GF-D8 (cell line): Measurements from ENCODE around the gene SIPA1L3.

ENCODE experiments used
- DNase-seq: peaks from one replicate; lab custom pipeline; 2025; lab: John Stamatoyannopoulos, UW

SIPA1L3 gene

DNA sequence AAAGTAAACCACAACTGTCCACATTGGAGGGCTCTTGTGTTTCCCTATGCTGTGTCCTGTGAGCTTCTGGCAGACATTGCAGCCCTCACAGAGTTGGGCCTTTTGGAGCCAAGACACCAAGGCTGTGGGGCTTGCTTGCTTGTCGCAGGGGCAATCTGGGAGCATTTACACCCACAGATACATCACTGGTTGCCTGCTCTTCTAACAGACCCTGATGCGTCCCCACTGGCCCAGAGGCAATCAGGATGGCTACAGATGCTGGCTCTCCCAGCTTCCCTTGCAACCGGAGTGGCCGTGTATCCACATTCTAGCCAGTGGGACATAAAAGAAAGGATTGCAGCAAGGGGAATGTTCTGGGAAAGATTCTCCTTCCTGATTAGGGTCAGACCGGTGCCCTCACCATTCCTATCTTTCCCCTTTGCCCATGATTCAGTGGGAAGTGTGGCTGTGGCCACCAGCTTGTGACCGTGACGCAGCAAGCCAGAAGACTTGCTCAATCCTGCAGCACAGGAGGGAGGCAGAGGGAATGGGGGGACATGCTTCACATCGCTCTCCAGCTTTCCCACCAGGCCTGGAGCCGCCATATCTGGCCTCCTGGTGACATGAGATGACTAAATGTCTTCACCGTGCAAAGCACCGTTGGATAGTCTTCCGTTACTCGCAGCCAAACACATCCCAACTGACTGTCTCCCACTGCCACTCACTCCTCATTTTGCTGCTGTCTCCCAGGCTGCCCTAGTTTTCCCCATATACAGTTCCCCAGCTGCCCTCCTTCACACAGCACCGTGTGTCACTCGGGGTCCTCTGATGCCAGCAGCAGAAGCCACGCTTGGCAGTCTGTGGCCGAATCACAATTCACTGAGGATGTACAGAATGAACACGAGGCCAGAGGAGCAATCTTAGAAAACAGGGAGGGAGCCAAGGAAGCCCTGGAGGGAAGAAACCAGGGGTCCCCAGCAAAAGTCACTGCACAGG is 166.1 kb downstream of the SIPA1L3 start:
- no peak for DNase-seq

GRCh38 chr19:38073841-38074685 is 167.1 kb downstream of the SIPA1L3 start:
- no peak for DNase-seq

GRCh38 chr19:38076337-38076736 is 169.3 kb downstream of the SIPA1L3 start:
- DNase-seq, result no peak

- no peak for DNase-seq
Measured at GRCh38 chr19:38078302-38078930, 171.4 kb downstream of the SIPA1L3 start.

- no peak for DNase-seq
Measured at GRCh38 chr19:38079926-38080380, 172.9 kb downstream of the SIPA1L3 start.

DNA sequence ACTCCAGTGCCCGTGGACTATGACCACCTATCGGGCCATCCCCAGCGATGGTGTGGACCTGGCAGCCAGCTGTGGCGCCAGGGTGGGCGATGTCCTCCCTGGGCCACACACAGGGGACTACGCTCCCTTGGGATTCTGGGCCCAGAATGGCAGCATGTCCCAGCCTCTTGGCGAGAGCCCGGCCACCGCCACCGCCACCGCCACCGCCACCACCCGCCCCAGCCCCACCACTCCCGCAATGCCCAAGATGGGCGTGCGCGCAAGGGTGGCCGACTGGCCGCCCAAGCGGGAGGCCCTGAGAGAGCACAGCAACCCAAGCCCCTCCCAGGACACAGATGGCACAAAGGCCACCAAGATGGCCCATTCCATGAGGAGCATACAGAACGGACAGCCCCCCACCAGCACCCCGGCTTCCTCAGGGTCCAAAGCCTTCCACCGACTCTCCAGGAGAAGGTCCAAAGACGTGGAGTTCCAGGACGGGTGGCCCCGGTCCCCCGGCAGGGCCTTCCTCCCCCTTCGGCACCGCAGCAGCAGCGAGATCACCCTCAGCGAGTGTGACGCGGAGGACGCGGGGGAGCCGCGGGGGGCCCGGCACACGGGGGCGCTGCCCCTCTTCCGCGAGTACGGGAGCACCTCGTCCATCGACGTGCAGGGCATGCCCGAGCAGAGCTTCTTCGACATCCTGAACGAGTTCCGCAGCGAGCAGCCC is 174.7 kb downstream of the SIPA1L3 start:
- no peak for DNase-seq

DNA sequence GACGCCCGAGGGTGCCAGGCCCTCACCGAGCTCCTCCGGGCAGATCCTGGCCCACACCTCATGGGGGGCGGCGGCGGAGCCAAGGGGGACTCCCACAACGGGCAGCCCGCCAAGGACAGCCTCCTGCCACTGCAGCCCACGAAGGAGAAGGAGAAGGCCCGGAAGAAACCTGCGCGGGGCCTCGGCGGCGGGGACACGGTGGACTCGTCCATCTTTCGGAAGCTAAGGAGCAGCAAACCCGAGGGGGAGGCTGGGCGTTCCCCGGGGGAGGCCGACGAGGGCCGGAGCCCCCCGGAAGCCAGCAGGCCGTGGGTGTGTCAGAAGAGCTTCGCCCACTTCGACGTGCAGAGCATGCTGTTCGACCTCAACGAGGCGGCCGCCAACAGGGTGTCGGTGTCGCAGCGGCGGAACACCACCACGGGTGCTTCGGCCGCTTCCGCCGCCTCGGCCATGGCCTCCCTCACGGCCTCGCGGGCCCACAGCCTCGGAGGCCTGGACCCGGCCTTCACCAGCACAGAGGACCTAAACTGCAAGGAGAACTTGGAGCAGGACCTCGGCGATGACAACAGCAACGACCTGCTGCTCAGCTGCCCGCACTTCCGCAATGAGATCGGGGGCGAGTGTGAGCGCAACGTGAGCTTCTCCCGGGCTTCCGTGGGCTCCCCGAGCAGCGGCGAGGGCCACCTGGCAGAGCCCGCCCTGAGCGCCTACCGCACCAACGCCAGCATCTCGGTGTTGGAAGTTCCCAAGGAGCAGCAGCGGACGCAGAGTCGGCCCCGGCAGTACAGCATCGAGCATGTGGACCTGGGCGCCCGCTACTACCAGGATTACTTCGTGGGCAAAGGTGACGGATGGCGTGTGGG is 175.5 kb downstream of the SIPA1L3 start:
- no peak for DNase-seq

DNA sequence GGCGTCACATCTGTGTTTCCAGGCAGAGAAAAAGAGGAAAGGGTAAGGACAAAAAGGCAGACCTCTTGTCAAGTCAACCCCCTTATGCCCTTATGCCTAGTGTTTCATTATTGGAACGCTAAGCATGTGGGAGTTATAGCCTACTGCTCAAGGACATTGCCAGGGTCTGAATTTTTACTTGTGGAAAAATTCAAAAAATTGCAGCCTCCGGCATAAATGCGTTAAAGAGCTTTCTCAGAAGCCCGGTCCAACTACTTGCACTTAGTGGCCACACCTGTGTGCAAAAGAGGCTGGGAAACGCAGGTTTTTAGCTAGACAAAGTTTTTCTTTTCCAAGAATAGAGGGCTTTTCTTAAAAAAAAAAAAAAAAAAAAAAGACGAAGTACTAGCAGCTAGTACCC is 177.2 kb downstream of the SIPA1L3 start:
- DNase-seq, result no peak

DNA sequence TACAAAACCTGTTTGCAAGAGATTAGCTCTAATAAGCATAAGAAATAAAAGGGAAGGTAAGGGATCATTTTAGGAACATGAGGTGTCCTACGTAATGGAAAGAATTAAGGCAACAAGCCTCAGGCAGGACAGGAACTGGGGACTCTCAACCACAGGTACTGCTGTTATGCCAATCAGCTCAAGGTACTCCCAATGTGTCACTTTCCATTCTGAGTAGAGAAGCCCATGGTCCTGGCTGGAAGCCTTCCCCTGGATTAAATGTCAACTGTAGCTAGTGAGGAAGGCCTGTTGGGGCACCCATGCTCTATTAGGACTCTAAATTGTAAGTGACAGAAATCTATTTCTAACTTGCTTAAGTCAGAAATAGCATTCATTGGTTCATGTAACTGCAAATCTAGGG is 182.4 kb downstream of the SIPA1L3 start:
- DNase-seq, result no peak

DNA sequence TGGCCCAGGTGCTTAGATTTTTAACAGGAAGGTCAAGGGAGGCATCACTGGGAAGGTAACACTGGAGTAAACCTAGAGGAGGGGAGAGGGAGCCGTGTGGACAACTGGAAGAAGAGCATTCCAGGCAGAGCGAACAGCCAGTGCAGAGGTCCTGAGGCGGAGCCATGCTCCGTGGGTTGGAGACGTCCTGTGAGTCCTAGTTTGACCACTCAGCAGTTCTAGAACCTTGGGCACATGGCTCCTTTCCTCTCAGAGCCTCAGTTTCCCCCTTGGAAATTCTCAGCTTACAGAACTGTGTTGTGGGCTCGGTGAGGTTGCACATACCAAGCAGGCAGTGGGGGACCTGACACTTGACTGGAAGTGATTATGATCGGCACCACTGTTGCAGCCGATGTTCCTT is 186.1 kb downstream of the SIPA1L3 start:
- DNase-seq, result no peak

DNA sequence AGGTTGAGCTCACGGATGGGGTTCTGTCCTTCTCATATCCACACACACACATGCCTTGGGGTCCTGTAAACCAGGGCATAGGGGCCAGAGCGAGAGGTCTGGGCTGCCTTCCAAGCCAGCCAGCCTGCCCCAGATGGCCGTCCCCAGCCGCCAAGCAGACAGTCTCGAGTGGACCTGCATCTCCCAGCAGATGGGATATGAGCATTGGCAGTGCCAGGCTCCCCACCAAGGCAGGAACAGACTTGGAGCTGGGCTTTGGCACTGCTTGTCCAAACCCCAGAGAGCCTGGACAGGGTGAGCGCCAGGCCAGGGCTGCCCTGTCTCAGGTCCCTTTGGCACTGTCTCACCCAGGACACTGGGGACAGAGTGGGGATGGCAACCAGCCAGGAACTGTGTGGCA is 186.6 kb downstream of the SIPA1L3 start:
- no peak for DNase-seq

GRCh38 chr19:38095411-38096308 is 188.7 kb downstream of the SIPA1L3 start:
- peak; percentile 8 for DNase-seq

DNA sequence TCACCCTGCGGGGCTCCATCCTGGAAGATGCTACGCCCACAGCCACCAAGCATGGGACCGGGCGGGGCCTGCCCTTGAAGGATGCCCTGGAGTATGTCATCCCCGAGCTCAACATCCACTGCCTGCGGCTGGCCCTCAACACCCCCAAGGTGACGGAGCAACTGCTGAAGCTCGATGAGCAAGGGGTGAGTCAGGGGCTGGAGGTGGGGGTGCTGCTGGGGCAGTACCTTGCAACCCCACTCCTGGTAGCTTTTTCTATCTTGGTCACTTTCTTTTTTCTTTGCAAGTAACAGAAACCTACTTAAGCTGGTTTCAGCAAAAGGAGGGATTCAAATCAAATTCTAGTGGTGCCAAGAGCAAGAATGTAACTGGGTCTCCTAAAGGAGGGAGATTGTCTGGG is 193.0 kb downstream of the SIPA1L3 start:
- no peak for DNase-seq

DNA sequence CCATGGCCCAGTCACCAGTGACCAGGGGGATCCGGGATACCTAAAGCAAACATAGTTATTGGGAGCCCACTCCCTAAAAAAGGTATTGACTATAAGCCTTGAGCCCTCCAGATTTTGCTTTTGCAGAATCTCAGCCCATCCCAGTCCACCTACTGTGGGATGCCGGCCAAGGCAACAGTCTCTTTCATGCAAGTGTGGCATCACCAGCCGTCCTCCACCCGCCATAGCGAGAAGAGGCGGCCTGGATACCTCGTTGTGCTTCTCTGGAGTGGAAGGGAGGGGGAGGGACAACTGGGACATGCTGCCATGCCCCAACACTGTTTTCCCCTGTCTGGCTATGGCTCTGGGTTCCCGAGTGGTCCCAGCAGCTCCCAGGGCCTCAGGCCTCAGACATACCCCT is 193.6 kb downstream of the SIPA1L3 start:
- DNase-seq, result no peak

DNA sequence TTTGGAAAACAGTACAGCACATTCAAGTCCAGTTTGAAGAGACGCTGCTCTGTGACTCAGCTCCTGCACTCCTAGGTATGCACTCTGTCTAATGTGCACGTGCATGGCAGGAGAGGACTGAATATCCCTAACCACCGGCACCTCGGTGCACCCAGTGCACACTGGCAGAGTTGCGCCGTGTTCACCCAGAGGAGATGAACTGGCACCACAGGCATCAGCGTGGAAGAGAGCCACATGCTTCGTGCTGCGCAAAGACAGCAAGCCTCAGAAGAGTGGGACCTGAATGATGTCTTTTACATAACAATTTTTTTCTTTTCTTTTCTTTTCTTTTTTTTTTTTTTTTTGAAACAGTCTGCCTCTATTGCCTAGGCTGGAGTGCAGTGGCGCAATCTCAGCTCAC is 194.7 kb downstream of the SIPA1L3 start:
- no peak for DNase-seq

DNA sequence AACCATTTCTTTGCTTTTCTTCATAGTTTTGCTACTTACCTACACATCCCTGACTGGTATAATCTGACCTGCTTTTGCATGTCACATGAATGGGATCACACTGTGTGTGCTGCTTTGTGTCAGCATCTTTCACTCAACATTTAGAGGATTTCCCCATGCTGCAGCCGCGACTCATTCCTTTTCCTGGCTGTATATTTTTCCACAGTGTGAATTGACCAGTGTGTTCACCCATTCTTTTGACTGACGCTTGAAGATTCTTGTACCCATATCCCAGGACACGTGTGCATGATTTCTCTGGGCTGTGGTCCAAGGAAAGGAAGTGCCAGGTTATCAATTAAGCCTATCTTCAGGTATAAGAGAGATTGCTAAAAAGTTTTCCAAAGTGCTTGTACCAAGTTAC is 198.6 kb downstream of the SIPA1L3 start:
- DNase-seq, result no peak

- DNase-seq, result no peak
Measured at GRCh38 chr19:38107129-38107528, 200.1 kb downstream of the SIPA1L3 start.

DNA sequence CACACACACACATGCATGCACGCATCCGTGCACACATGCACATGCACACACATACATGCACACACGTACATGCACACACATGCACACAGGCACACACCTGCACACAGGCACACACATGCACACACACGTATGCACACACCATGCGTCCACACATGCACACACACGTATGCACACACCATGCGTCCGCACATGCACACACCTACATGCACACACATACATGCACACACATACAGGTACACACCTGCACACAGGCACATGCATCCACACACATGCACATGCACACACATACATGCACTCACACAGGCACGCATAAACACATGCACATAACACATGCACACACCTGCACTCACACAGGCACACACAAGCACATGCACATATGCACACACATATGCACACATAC is 204.9 kb downstream of the SIPA1L3 start:
- no peak for DNase-seq

DNA sequence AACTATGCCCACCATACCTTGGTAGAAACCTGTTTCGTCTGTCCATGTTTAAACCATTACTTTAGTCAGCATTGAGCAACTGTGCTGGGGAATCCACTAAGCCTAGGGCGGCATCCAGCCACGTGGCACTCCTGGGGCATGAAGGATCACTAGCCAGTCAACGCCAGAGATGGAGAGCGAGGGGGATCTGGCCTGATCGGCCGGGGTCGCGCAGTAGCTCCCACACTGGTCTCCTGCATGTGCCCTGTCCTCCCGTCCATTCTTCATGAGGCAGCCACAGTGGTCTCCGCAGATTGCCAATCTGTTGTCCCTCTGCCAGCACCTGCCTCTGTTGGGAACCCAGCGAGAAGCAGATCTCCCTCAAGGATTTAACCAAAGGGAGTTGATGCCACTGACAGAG is 207.6 kb downstream of the SIPA1L3 start:
- no peak for DNase-seq
